Astrocyte of the cerebellum (primary cell): ENCODE measurements around the gene CTIF.

Experiments
- DNase-seq: peaks from one replicate; pipeline ENCODE4 v3.0.0-alpha.2; 2011; ENCODE audit warnings: low read depth
- H3K4me3 ChIP-seq: 2 replicates; pipeline ENCODE4 v1.5.1; 2011; ENCODE audit warnings: mild to moderate bottlenecking, low read depth, low read length, moderate library complexity
- CTCF ChIP-seq: IDR thresholded peaks from 2 replicates; pipeline ENCODE4 v1.5.1; 2012; ENCODE audit warnings: low read length, low read depth, moderate library complexity, mild to moderate bottlenecking; ENCODE audit errors: missing control alignments
- in situ Hi-C: cut with HindIII; loops from 2 replicates; pipeline ENCODE4 v1.10.0; 2017; ENCODE audit warnings: low sequenced_read_pairs

The CTIF gene

GRCh38 chr18:48891721-48892120 lies 352.9 kb downstream of the CTIF start:
- no peak for DNase-seq
- no peak overlapping the region for H3K4me3 ChIP-seq
- no peak for TF ChIP-seq CTCF
- in situ Hi-C loops, result no loop called here

DNA sequence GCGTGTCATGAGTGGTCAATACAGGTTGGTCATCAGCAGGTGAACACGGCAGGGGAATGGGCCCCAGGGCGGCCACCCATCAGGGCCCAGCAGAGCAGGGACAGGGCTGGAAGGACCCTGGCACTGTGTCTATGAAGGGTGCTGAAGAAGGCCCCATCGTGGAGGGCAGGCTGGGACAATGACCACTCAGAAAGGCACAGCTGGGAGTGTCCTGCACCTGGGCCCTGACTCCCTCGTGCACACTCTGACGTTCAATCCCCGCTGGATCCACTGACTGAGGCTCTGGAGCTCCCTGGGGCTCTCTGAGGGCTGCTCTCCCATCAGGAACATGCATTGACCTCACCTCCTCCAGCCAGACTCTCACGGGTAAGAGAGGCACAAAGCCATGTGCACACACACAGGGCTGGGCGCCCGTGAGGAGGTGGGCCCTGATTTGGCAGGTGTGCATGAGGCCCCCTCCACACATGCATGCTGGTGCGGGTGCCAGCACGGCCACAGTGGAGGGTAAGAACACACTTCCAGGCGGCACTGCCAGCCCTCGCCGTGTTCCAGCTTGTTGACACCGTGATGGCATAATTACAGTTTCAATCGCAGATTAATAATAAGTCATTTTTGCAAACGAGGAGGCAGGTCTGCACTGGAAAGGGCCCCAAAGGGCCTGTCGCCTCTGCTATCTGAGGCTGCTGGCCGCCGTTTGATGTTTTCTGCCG lies 353.5 kb downstream of the CTIF start:
- H3K4me3 ChIP-seq, result no peak overlapping the region
- TF ChIP-seq CTCF, result no peak
- no peak for DNase-seq
- in situ Hi-C loops, result no loop called here

- no peak for TF ChIP-seq CTCF
- H3K4me3 ChIP-seq, result no peak overlapping the region
- DNase-seq, result no peak
- in situ Hi-C loops, result no loop called here
These were observed 354.3 kb downstream of the CTIF start for GRCh38 chr18:48893061-48893607.

GRCh38 chr18:48893608-48894600 lies 355.1 kb downstream of the CTIF start:
- no peak for TF ChIP-seq CTCF
- DNase-seq, result no peak
- in situ Hi-C loops, result no loop called here
- H3K4me3 ChIP-seq, result no peak overlapping the region

GRCh38 chr18:48894799-48895346 lies 356.0 kb downstream of the CTIF start:
- H3K4me3 ChIP-seq, result no peak overlapping the region
- TF ChIP-seq CTCF, result no peak
- in situ Hi-C loops, result no loop called here
- DNase-seq, result no peak

- no peak for DNase-seq
- TF ChIP-seq CTCF, result no peak
- H3K4me3 ChIP-seq, result no peak overlapping the region
- in situ Hi-C loops, result no loop called here
These were observed 357.6 kb downstream of the CTIF start for GRCh38 chr18:48896326-48896874.
